HG03064 (cell line): ENCODE data around the gene PGPEP1.

Source experiments
- ATAC-seq: cut with Tn5 transposase; IDR thresholded peaks from one replicate; pipeline ENCODE4 v1.9.1; 2021; ENCODE audit warnings: low read depth; ENCODE audit not compliant: unreplicated experiment

PGPEP1 gene

DNA sequence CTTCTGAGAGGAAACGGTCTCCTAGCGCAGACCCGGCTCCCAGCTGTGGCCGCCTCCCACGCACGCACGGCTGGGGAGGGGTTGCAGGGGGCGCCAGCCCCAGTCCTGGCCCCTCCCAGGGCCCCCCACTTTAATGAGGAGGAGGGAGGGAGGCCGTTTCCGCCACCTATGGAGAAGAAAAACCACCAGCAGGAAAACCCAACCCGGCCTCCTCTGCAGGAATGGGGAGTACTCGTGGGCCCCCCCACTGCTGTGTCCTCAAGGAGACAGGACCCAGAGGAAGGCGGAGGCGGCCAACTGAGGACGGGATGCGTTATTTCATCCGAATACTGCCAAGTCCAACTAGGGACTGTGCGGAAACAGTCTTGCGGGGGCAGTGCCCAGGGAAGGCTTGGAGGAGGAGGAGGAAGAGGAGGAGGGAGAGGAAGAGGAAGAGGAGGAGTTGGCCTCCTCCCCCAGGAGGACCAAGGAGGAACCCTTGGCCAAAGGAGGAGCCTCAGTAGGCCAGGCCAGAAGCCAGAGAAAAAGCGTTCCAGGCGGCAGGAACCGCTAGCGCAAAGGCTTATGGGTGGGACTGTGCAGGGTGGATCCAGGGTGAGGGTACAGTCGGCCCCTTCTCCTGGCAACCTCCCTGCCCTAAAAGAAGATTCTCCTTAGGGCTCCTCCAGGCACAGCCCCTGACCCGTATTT is 74.9 kb downstream of the PGPEP1 start:
- ATAC-seq: no peak

DNA sequence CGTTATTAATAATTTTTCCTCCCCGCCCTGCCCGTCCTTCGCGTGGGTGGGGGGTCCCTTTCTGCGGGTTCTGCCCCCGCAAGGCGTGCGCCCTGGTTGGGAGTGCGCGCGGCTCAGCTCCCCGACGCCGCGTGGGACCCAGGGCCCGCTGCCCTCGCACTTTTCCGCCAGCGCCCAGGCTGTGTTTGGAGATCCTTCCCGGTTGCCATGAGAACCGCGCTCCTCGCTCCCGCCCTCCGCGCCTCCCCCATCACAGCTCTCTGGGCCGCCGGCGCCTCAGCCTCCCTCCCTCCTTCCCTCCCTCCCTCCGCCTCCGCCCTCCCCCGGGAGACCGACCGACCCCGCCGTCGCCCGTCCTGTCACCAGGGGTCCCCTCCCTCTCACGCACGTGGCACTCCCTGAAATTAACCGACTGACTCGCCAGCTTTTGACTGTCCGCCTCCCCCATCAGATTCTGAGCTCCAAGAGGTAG is 76.4 kb downstream of the PGPEP1 start:
- ATAC-seq: no peak

GRCh38 chr19:18417250-18418028 is 77.0 kb downstream of the PGPEP1 start:
- no peak for ATAC-seq

DNA sequence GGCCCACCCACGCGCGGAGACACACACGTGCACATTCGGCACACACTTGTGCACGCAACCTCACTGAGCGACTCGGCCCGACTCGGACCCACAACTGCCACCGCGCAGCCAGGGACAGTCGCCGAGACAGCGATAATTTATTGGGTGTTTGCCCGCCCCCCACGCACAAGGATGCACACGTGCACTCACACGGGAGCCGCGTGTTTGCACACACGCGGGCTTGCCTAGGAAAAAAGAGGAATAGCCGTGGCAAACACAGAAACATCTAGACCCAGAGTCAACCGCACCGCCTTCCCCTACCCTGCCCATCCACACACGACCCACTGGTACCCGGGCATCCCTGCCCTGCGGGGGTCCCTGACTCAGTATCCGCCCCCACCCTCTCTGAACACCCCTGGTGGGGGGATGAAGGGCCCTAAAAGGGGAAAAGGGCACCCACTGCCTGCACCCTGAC is 77.7 kb downstream of the PGPEP1 start:
- ATAC-seq: no peak

- ATAC-seq: no peak
These were observed 78.2 kb downstream of the PGPEP1 start for GRCh38 chr19:18418483-18419194.

- ATAC-seq: no peak
These were observed 78.8 kb downstream of the PGPEP1 start, which contains the start of gene SSBP4 for GRCh38 chr19:18419195-18419698. TSS of gene SSBP4 (plus strand) at chr19:18419398. CDS start at chr19:18419649, 251 bp downstream.
